ENCODE results near the gene ZBTB7C.

ZBTB7C gene

DNA sequence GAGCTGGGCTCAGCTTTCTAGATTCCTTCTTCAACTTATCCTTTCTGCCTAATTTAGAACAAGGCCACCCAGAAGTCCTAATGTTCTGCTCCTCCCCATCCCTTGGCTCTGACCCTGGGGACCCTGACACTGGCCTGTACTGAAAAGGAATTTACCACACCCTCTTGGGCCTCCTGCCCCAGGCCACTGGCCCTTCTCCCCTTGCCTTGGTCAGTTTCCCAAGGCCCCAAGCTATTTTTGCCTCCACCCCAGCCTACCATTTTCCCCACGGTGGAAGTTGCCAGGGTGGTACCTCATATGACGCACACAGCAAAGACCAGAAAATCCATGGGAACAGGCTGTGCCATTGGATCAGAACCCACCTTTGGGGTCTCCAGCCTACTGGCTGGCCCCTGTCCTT lies 72.1 kb downstream of the ZBTB7C start:
- TF ChIP-seq, protein P1, sequence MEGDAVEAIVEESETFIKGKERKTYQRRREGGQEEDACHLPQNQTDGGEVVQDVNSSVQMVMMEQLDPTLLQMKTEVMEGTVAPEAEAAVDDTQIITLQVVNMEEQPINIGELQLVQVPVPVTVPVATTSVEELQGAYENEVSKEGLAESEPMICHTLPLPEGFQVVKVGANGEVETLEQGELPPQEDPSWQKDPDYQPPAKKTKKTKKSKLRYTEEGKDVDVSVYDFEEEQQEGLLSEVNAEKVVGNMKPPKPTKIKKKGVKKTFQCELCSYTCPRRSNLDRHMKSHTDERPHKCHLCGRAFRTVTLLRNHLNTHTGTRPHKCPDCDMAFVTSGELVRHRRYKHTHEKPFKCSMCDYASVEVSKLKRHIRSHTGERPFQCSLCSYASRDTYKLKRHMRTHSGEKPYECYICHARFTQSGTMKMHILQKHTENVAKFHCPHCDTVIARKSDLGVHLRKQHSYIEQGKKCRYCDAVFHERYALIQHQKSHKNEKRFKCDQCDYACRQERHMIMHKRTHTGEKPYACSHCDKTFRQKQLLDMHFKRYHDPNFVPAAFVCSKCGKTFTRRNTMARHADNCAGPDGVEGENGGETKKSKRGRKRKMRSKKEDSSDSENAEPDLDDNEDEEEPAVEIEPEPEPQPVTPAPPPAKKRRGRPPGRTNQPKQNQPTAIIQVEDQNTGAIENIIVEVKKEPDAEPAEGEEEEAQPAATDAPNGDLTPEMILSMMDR (IDR thresholded peaks at IDR 0.05; ENCODE audit: unreplicated experiment in 3 of 3), result no peak
- Mint-ChIP-seq H3K4me1 (peaks cover 42% of the 10 kb centered on the region), H3K36me3 (ENCODE audit: low read depth) (no peaks in the 10 kb centered on the region), H3K4me3 (no peak overlapping the region), H3K9me3 (no peaks in the 10 kb centered on the region), H3K27ac (peak overlapping the region in 1 of 3 experiments; percentile 37), H3K27me3 (ENCODE audit: low read depth) (no peaks in the 10 kb centered on the region)

DNA sequence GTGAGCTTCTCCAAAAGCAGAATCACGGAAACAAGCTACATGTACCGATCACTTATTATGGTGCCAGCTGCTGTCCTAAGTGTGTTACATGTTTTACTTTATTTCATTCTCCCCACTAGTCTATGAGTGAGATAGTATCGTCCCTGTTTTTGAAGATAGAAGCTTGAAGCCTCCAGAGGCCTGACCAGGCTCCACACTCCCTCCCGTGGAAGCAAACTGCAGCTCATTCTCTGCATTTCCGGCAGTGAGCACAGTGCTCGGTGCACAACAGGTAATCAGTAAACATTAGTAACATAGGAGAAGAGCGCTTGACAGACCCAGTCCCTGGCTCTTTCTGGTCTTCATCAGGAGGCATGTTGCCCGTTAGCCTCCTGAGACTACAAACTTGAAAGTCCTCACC lies 72.9 kb downstream of the ZBTB7C start:
- H3K27ac Mint-ChIP-seq, result peak overlapping the region; percentile 10 to 77 (median 37)
- TF ChIP-seq, protein P1 (IDR thresholded peaks at IDR 0.05; ENCODE audit: unreplicated experiment in 3 of 3), result peak in 2 of 3 experiments; percentile 36 to 39
- H3K27me3 Mint-ChIP-seq (ENCODE audit: low read depth), result no peaks in the 10 kb centered on the region
- no peaks in the 10 kb centered on the region for H3K9me3 Mint-ChIP-seq
- peaks cover 35% of the 10 kb centered on the region for H3K4me1 Mint-ChIP-seq
- H3K36me3 Mint-ChIP-seq (ENCODE audit: low read depth), result no peaks in the 10 kb centered on the region
- no peak overlapping the region for H3K4me3 Mint-ChIP-seq

DNA sequence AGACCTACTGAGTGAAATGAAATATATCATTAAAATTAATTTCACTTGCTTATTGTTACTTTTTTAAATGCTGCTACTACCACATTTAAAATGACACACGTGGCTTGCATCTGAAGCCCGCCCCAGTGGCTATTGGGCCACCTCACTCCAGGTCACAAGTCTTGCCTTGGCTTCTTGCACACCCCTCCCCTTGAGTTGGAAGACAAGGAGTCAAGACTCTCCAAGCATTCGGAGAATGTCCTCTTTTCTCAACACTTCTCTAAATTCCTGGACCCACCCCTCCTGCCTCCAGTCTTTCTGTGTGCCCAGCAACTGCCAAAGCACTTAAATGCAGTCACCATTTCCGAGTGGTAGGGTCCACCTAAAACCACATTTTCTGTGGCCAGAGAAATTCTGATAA lies 73.4 kb downstream of the ZBTB7C start:
- no peaks in the 10 kb centered on the region for H3K36me3 Mint-ChIP-seq (ENCODE audit: low read depth)
- H3K4me1 Mint-ChIP-seq, result peaks cover 31% of the 10 kb centered on the region
- TF ChIP-seq, protein P1 (IDR thresholded peaks at IDR 0.05; ENCODE audit: unreplicated experiment in 3 of 3), result no peak
- peaks cover 3% of the 10 kb centered on the region for H3K27me3 Mint-ChIP-seq (ENCODE audit: low read depth)
- H3K27ac Mint-ChIP-seq, result peak overlapping the region; percentile 10 to 77 (median 37)
- H3K4me3 Mint-ChIP-seq, result no peak overlapping the region
- H3K9me3 Mint-ChIP-seq, result no peaks in the 10 kb centered on the region

DNA sequence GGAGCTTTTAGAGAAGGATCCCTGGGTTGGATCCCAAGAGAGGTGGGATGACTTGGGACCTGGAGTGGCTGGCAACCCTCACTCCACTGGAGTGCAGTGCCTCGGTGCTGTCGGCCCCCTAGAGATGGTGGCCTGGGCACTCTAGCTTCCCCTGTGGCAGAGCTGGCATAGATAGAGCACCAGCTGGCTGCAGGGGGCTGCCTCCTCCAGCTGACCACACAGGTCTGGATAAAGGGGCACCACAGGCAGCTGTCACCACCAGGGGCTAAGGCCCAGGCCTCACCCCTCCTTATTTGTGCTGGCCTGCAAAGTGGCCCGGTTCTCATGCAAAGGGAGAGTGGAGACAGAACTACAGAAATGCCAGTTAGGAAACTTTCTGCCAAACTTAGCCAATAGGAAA lies 74.3 kb downstream of the ZBTB7C start:
- H3K4me3 Mint-ChIP-seq, result no peak overlapping the region
- no peaks in the 10 kb centered on the region for H3K36me3 Mint-ChIP-seq (ENCODE audit: low read depth)
- TF ChIP-seq, protein P1 (IDR thresholded peaks at IDR 0.05; ENCODE audit: unreplicated experiment in 3 of 3), result no peak
- H3K9me3 Mint-ChIP-seq, result no peaks in the 10 kb centered on the region
- H3K4me1 Mint-ChIP-seq, result peaks cover 22% of the 10 kb centered on the region
- H3K27me3 Mint-ChIP-seq (ENCODE audit: low read depth), result peaks cover 3% of the 10 kb centered on the region
- H3K27ac Mint-ChIP-seq, result no peak overlapping the region

DNA sequence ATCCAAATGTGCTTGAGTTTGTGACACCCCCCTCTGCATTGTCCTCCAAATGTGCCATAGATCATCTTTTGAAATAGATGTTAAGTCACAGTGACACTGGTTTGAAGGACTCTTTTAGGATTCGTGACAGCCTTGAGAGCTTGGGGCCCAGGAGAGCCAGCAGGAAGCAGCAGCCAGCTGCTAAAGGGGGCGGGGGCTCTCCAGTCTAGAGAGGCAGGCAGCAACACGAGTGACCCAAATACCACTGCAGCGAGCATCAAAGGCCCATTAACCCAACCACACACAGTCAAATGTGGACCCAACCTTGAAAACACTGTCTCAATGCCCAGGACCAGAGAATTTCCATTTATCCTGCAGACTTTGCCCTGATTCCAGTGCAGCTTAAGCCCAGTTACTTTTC lies 75.6 kb downstream of the ZBTB7C start:
- Mint-ChIP-seq H3K9me3 (no peaks in the 10 kb centered on the region), H3K4me3 (no peak overlapping the region), H3K36me3 (ENCODE audit: low read depth) (no peaks in the 10 kb centered on the region), H3K27ac (no peak overlapping the region), H3K27me3 (ENCODE audit: low read depth) (peaks cover 3% of the 10 kb centered on the region), H3K4me1 (peaks cover 22% of the 10 kb centered on the region)
- TF ChIP-seq, protein P1 (IDR thresholded peaks at IDR 0.05; ENCODE audit: unreplicated experiment in 3 of 3), result no peak

Measured in nephron (organoid).